ENCODE measurements around the gene MRPS18A. TPM values are rescaled to one million over a fixed set of nuclear protein-coding genes. Genes with fewer than 3 reads are reported as not detected.
A peak's percentile ranks its signal among the peaks of the same experiment; 100 is the strongest.

MRPS18A gene
- total RNA-seq, 4 donors from 2014 or later, result 26.3 to 61.1 (median 45.1) TPM

DNA sequence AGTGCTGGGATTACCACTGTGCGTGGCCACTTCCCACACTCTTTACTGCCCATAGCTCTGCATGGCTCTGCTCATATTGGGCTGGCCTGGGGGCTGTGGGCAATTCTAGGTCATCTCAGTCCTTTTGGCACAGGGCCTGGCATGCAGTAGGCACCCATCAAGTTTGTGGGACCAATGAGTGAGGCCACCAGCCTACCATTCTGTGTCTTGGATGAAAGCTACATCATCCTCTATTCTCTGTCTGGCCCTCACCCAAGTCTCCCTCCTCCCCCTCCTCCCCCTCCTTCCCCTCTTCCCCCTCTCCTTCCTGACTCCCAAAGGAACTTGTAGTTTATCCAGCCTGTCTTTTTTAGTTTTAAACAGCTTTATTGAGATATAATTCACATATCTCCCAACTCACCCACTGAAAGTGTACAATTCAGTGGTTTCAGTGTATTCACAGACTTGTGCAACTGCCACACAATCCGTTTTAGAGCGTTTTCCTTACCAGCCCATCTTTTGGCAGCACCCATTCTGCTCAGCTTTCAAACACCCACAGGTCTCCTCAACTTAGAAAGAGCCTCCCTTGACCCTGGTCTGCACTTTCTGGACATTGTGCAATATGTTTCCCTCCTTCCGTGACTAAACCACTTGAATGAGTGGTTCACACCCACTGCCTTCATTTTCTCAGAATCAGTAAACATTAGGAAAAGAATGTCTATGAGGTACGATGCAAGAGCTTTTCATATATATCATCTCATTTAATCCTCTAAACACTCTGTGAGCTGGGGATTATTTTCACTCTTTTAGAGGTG is 21.5 kb upstream of the MRPS18A start:
- Histone ChIP-seq H3K4me3 (replicated peaks in 1 of 3) (no peak overlapping the region), H3K27ac (peak overlapping the region; percentile 15 to 36 (median 25)), H3K4me1 (peaks cover 9 to 35% of the 10 kb centered on the region in 2 donors), H3K36me3 (no peaks in the 10 kb centered on the region), H3K9me3 (no peaks in the 10 kb centered on the region), H3K27me3 (no peaks in the 10 kb centered on the region)
- WGBS, 2 donors, result 59 to 70% methylated on average over 5 of the region's 5 CpGs
- TF ChIP-seq, protein P1, sequence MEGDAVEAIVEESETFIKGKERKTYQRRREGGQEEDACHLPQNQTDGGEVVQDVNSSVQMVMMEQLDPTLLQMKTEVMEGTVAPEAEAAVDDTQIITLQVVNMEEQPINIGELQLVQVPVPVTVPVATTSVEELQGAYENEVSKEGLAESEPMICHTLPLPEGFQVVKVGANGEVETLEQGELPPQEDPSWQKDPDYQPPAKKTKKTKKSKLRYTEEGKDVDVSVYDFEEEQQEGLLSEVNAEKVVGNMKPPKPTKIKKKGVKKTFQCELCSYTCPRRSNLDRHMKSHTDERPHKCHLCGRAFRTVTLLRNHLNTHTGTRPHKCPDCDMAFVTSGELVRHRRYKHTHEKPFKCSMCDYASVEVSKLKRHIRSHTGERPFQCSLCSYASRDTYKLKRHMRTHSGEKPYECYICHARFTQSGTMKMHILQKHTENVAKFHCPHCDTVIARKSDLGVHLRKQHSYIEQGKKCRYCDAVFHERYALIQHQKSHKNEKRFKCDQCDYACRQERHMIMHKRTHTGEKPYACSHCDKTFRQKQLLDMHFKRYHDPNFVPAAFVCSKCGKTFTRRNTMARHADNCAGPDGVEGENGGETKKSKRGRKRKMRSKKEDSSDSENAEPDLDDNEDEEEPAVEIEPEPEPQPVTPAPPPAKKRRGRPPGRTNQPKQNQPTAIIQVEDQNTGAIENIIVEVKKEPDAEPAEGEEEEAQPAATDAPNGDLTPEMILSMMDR (IDR thresholded peaks at IDR 0.05), result no peak
- TF ChIP-seq POLR2A (IDR thresholded peaks at IDR 0.05), result no peak
- DNase-seq, result peak in 1 of 2 donors; percentile 9
- intact Hi-C loops (cut with DNase I), result no loop called here

DNA sequence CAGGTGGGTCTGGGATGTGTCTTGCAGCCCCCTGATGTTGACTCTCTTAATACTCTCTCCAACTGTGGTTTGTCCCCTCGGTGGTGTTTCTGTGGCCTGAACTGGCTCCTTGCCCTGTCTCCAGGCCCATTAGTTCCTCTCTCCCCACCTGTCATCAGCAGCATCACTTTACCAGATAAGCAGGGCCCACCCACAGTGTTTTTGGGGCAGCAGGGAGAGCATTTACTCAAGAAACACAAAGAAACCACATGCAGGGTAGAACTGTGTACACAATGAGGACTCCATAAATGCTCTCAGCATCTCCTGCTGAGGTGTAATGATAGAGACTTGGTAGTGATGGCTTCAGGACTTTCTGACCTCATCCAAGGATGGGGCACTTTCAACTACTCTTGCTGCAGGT is 20.2 kb upstream of the MRPS18A start:
- Histone ChIP-seq H3K27me3 (no peaks in the 10 kb centered on the region), H3K4me3 (replicated peaks in 1 of 3) (no peak overlapping the region), H3K9me3 (no peaks in the 10 kb centered on the region), H3K36me3 (no peaks in the 10 kb centered on the region), H3K27ac (no peak overlapping the region), H3K4me1 (peaks cover 16 to 44% of the 10 kb centered on the region in 2 donors)
- intact Hi-C loops (cut with DNase I), result no loop called here
- TF ChIP-seq, protein P1 (IDR thresholded peaks at IDR 0.05), result no peak
- no peak for TF ChIP-seq POLR2A (IDR thresholded peaks at IDR 0.05)
- 57 to 71% methylated on average over 1 of the region's 1 CpG for WGBS, 2 donors
- no peak for DNase-seq

GRCh38 chr6:43707269-43707668 is 19.7 kb upstream of the MRPS18A start:
- WGBS, 2 donors, result 92 to 93% methylated on average over 7 of the region's 7 CpGs
- H3K36me3 ChIP-seq, result no peaks in the 10 kb centered on the region
- H3K9me3 ChIP-seq, result no peaks in the 10 kb centered on the region
- H3K27ac ChIP-seq, result no peak overlapping the region
- no peak overlapping the region for H3K4me3 ChIP-seq (replicated peaks in 1 of 3)
- no peaks in the 10 kb centered on the region for H3K27me3 ChIP-seq
- intact Hi-C loops (cut with DNase I), result no loop called here
- peaks cover 20 to 49% of the 10 kb centered on the region in 2 donors for H3K4me1 ChIP-seq
- DNase-seq, result no peak
- TF ChIP-seq, protein P1 (IDR thresholded peaks at IDR 0.05), result no peak
- TF ChIP-seq POLR2A (IDR thresholded peaks at IDR 0.05), result no peak

DNA sequence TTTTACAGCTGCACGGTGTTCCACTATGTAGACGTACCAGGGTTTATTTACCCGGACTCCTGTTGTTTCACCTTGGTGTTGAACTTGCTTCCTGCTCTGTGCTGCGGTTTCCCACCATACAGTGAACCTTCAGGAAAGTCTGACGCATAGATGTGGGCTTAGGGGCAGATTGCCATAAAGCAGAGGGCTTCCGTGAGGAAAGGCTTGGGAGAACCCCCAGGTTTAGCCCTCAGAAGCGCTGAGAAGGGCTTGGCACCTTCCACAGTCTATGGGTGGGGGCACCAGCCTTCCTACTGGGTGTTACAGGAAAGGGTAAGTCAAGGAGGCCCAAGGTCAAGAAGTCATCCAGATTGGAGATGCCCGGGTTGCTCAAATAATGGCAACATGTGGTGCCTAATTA is 19.2 kb upstream of the MRPS18A start:
- WGBS, 2 donors, result 81 to 85% methylated on average over 7 to 8 of the region's 8 CpGs
- DNase-seq, result no peak

DNA sequence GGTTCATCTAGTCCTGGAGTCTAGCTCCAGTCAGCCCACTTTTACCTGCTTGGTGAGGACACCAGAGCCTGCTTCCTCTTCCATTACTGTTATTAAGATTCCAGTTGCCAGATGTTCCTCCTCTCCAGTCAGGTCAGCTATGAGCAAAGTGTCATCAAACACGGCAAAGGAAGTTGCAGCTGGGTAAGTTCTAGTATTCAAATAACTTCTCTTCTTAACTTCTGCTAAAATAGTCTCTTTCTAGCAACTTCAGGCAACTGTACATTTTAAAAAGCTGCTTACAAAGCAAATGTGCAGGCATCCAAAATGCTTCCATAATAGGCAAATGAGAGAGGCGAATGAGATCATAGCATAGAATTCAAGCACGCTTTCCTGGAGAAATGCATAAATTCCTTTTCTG is 18.4 kb upstream of the MRPS18A start:
- no peak for DNase-seq
- no peaks in the 10 kb centered on the region for H3K9me3 ChIP-seq
- 55 to 63% methylated on average over 3 of the region's 3 CpGs for WGBS, 2 donors
- intact Hi-C loops (cut with DNase I), result no loop called here
- H3K4me3 ChIP-seq (replicated peaks in 1 of 3), result no peak overlapping the region
- TF ChIP-seq POLR2A (IDR thresholded peaks at IDR 0.05), result no peak
- TF ChIP-seq, protein P1 (IDR thresholded peaks at IDR 0.05), result no peak
- H3K36me3 ChIP-seq, result no peaks in the 10 kb centered on the region
- no peaks in the 10 kb centered on the region for H3K27me3 ChIP-seq
- H3K4me1 ChIP-seq, result peaks cover 30 to 62% of the 10 kb centered on the region in 2 donors
- H3K27ac ChIP-seq, result peak overlapping the region; percentile 40 to 94 (median 62)

More for the DNA sequence above, 19.2 kb upstream of the MRPS18A start:
- H3K36me3 ChIP-seq, result no peaks in the 10 kb centered on the region
- no peaks in the 10 kb centered on the region for H3K9me3 ChIP-seq
- no peaks in the 10 kb centered on the region for H3K27me3 ChIP-seq
- H3K4me1 ChIP-seq, result peaks cover 25 to 54% of the 10 kb centered on the region in 2 donors
- no peak for TF ChIP-seq POLR2A (IDR thresholded peaks at IDR 0.05)
- TF ChIP-seq, protein P1 (IDR thresholded peaks at IDR 0.05), result no peak
- intact Hi-C loops (cut with DNase I), result no loop called here
- no peak overlapping the region for H3K4me3 ChIP-seq (replicated peaks in 1 of 3)
- H3K27ac ChIP-seq, result peak overlapping the region in 1 of 3 donors; percentile 94
